K562 (cell line): Measurements from ENCODE around the gene FSCN2. TPM values are rescaled to one million over a fixed set of nuclear protein-coding genes. Genes with fewer than 3 reads are reported as not detected.

Source experiments
- ATAC-seq: fragments of 200-7000 bp; cut with Tn5 transposase; 3 replicates; pipeline ENCODE4 v1.9.1; 2020; ENCODE audit warnings: moderate library complexity
- BruUV-seq: library from RNA; stranded (reverse); fragments of 400-500 nt; replicated peaks from 2 replicates; lab custom pipeline; 2021; lab: Mats Ljungman, UMichigan
- CTCF ChIA-PET: fragments of 300-600 bp; formaldehyde crosslinking; extraction: SDS; loops from one replicate; lab custom pipeline; 2021; ENCODE audit warnings: low intra/inter-chr PET ratio; lab: Yijun Ruan, JAX
- POLR2A ChIA-PET: fragments of 300-600, 350-650 bp; sonication (Branson Sonifier 250); formaldehyde crosslinking; extraction: SDS; loops from one replicate; lab custom pipeline; 2021; ENCODE audit warnings: antibody characterized with exemption, inconsistent platforms; lab: Yijun Ruan, JAX
- DNase-seq, 4 experiments: peaks; one replicate each; pipeline versions ENCODE4 v3.0.0 to v3.0.0-alpha.2; 2011 to 2018; ENCODE audit warnings: low spot score in 3 of 4, mixed read lengths in 3 of 4; ENCODE audit errors: extremely low read depth in 1 of 4
- FAIRE-seq: peaks from 2 replicates; lab custom pipeline; 2011; peaks lifted over from hg19 to GRCh38; lab: Jason Lieb, UNC
- H2AFZ ChIP-seq: 2 replicates; pipeline ENCODE4 v1.6.0; 2011; ENCODE audit warnings: low read depth, low read length, control low read depth, inconsistent platforms
- H3K27ac ChIP-seq: fragments of 200-600 bp; 3 replicates; pipeline ENCODE4 v1.8.0; 2011; ENCODE audit warnings: low read depth, mild to moderate bottlenecking, control low read depth, inconsistent platforms, low read length, moderate library complexity, mixed read lengths; ENCODE audit errors: extremely low read depth
- H3K27me3 ChIP-seq, 2 experiments: fragments of 300-600 bp in 1 of 2; 2 replicates in 1 of 2; 3 replicates in 1 of 2; pipeline versions ENCODE4 v1.6.0 to v1.8.0; 2011; ENCODE audit warnings: inconsistent platforms in 2 of 2, low read length in 2 of 2, mild to moderate bottlenecking in 1 of 2, mixed read lengths in 1 of 2, moderate library complexity in 1 of 2; ENCODE audit not compliant: control insufficient read depth in 2 of 2, insufficient read depth in 2 of 2
- H3K36me3 ChIP-seq: fragments of 300-600 bp; 3 replicates; pipeline ENCODE4 v1.8.0; 2011; ENCODE audit warnings: mild to moderate bottlenecking, low read length, inconsistent platforms; ENCODE audit not compliant: control insufficient read depth, insufficient read depth
- H3K4me1 ChIP-seq, 2 experiments: fragments of 200-600 bp in 1 of 2; replicated peaks in 1 of 2; 2 replicates in 1 of 2; 3 replicates in 1 of 2; pipeline versions ENCODE4 v1.5.1 to v1.8.0; 2011; ENCODE audit warnings: inconsistent platforms in 2 of 2, low read length in 2 of 2, mild to moderate bottlenecking in 1 of 2, mixed read lengths in 1 of 2, moderate library complexity in 1 of 2; ENCODE audit not compliant: control insufficient read depth in 2 of 2, insufficient read depth in 2 of 2
- H3K4me2 ChIP-seq: 2 replicates; pipeline ENCODE4 v1.6.1; 2011; ENCODE audit warnings: low read length, control low read depth, inconsistent platforms, mixed read lengths; ENCODE audit not compliant: insufficient read depth
- H3K4me3 ChIP-seq: fragments of 200-600 bp; sonication (generic), shearing (Covaris generic); 2 replicates; pipeline ENCODE4 v1.5.1; 2016; ENCODE audit warnings: control low read depth, inconsistent platforms
- H3K79me2 ChIP-seq: fragments of 200-600 bp; 3 replicates; pipeline ENCODE4 v1.8.0; 2011; ENCODE audit warnings: low read length, inconsistent platforms; ENCODE audit not compliant: control insufficient read depth, insufficient read depth
- H3K9ac ChIP-seq, 2 experiments: 2 replicates each; pipeline versions ENCODE4 v1.6.0 to v1.6.1; 2011; ENCODE audit warnings: low read depth in 2 of 2, low read length in 2 of 2, control low read depth in 1 of 2, inconsistent platforms in 1 of 2, mild to moderate bottlenecking in 1 of 2, mixed read lengths in 1 of 2; ENCODE audit not compliant: insufficient read depth in 1 of 2
- H3K9me1 ChIP-seq: one replicate; pipeline ENCODE4 v1.6.0; 2011; ENCODE audit warnings: inconsistent platforms, mild to moderate bottlenecking, low read length, moderate library complexity; ENCODE audit not compliant: control insufficient read depth, insufficient read depth
- H3K9me3 ChIP-seq: replicated peaks from 2 replicates; pipeline ENCODE4 v1.5.1; 2011; ENCODE audit warnings: low read depth, low read length, inconsistent platforms; ENCODE audit not compliant: control insufficient read depth, insufficient read depth
- H4K20me1 ChIP-seq: replicated peaks from 2 replicates; pipeline ENCODE4 v1.6.1; 2011; ENCODE audit warnings: low read length, inconsistent platforms, mixed read lengths; ENCODE audit not compliant: control insufficient read depth, insufficient read depth
- ADNP ChIP-seq: fragments of 200-800 bp; sonication (Bioruptor generic); IDR thresholded peaks from 2 replicates; pipeline ENCODE4 v1.6.1; 2016; ENCODE audit warnings: missing genetic modification characterization, missing compliant biosample characterization
- BCL6 ChIP-seq: fragments of 250-450 bp; sonication (Bioruptor Pico); IDR thresholded peaks from 2 replicates; pipeline ENCODE4 v1.4.0; 2020
- FOXP1 ChIP-seq: sonication (generic); formaldehyde crosslinking; IDR thresholded peaks from 2 replicates; pipeline ENCODE4 v1.8.0; 2022; ENCODE audit warnings: mild to moderate bottlenecking, missing genetic modification reagents
- KHSRP ChIP-seq: fragments of 450-650 bp; IDR thresholded peaks from 2 replicates; pipeline ENCODE4 v1.6.1; 2017
- MCM3 ChIP-seq: fragments of 450-650 bp; IDR thresholded peaks from 2 replicates; pipeline ENCODE4 v1.6.1; 2016
- MXI1 ChIP-seq: IDR thresholded peaks from 2 replicates; pipeline ENCODE4 v1.6.1; 2011; ENCODE audit warnings: low read depth, mild to moderate bottlenecking, improper control_type of control experiment, low read length
- PCBP1 ChIP-seq: fragments of 200-400 bp; formaldehyde crosslinking; IDR thresholded peaks from 2 replicates; pipeline ENCODE4 v1.6.1; 2018; ENCODE audit warnings: mild to moderate bottlenecking, low read depth, low read length; ENCODE audit not compliant: poor library complexity, severe bottlenecking
- POLR2G ChIP-seq: fragments of 200-400 bp; formaldehyde crosslinking; IDR thresholded peaks from 2 replicates; pipeline ENCODE4 v1.6.1; 2017; ENCODE audit warnings: low read depth, mild to moderate bottlenecking, antibody characterized with exemption, low read length, moderate library complexity
- PPARD ChIP-seq: fragments of 250-450 bp; sonication (Bioruptor Pico); IDR thresholded peaks from 2 replicates; pipeline ENCODE4 v1.8.0; 2022; ENCODE audit warnings: inconsistent platforms, mild to moderate bottlenecking, moderate library complexity
- RBFOX2 ChIP-seq: fragments of 200-400 bp; formaldehyde crosslinking; IDR thresholded peaks from 2 replicates; pipeline ENCODE4 v1.6.1; 2017; ENCODE audit warnings: low read depth, mild to moderate bottlenecking, low read length, moderate library complexity
- RCOR1 ChIP-seq, 2 experiments: IDR thresholded peaks; 2 replicates each; pipeline ENCODE4 v1.6.1; 2012; ENCODE audit warnings: low read depth in 2 of 2, low read length in 2 of 2, borderline replicate concordance in 1 of 2, improper control_type of control experiment in 1 of 2
- ZNF232 ChIP-seq: sonication (generic); formaldehyde crosslinking; IDR thresholded peaks from 2 replicates; pipeline ENCODE4 v1.8.0; 2022; ENCODE audit warnings: mild to moderate bottlenecking, missing genetic modification reagents
- ZNF699 ChIP-seq: fragments of 250-450 bp; sonication (Bioruptor Pico); IDR thresholded peaks from 2 replicates; pipeline ENCODE4 v1.8.0; 2021; ENCODE audit warnings: mild to moderate bottlenecking, moderate library complexity; ENCODE audit not compliant: insufficient replicate concordance
- WGBS: fragments of 100-300 bp; shearing (Covaris generic); methylation state at CpG from one replicate; pipeline ENCODE4 v1.1.6; 2016; ENCODE audit warnings: low coverage, mixed read lengths; ENCODE audit not compliant: insufficient coverage; ENCODE audit errors: missing lambda C conversion rate; 5-methylcytosine and 5-hydroxymethylcytosine counted together
- in situ Hi-C: fragments of 300-500 bp; cut with MboI; formaldehyde crosslinking; loops from 4 replicates; pipeline ENCODE4 v1.15.0; 2018; ENCODE audit warnings: inconsistent platforms, mixed read lengths
- intact Hi-C: fragments of 100-400 bp; cut with micrococcal nuclease; formaldehyde crosslinking; loops from 2 replicates; pipeline ENCODE4 v1.14.2; 2022
- polyA plus RNA-seq, 8 experiments: library from polyadenylated mRNA; depleted of rRNA in 4 of 8; stranded (reverse) in 5 of 8; unstranded in 3 of 8; fragments of >200 nt; fragmentation: Nextera tagmentation in 2 of 8; fragmentation: Illumina TruSeq in 1 of 8; extraction: Ambion mirVana in 2 of 8; extraction: Trizol in 1 of 8; gene quantifications; 2 replicates each; pipeline versions ENCODE4 v1.2.1 to v1.2.3, GENCODE V29; 2011 to 2014; ENCODE audit warnings: inconsistent platforms in 1 of 8, missing spikeins in 1 of 8
- total RNA-seq, 7 experiments: library from RNA; depleted of rRNA in 6 of 7; stranded (reverse); fragments of >200 nt in 6 of 7; fragmentation: Illumina TruSeq in 2 of 7; extraction: Trizol in 2 of 7; gene quantifications; 2 replicates each; pipeline versions ENCODE4 v1.2.1 to v1.2.3, GENCODE V29; 2011 to 2021; ENCODE audit warnings: low replicate concordance in 1 of 7
- TF ChIP-seq, protein P1 (sequence below): sonication (generic); formaldehyde crosslinking; IDR thresholded peaks from 2 replicates; pipeline ENCODE4 v1.8.0; 2022; ENCODE audit warnings: mild to moderate bottlenecking, missing genetic modification reagents
- TF ChIP-seq, protein P2 (sequence below): fragments of 250-450 bp; sonication (Bioruptor Pico); IDR thresholded peaks from 2 replicates; pipeline ENCODE4 v1.8.0; 2022; ENCODE audit warnings: inconsistent platforms
- TF ChIP-seq, protein P3 (sequence below): fragments of 250-450 bp; sonication (Bioruptor Pico); IDR thresholded peaks from 2 replicates; pipeline ENCODE4 v1.5.0; 2021

The FSCN2 gene
- total and polyA plus RNA-seq, 9 of the 15 experiments (the other 6 are each of a cell fraction or from before 2014, with no cell fraction given) = 0.08 TPM; not detected in 8

DNA sequence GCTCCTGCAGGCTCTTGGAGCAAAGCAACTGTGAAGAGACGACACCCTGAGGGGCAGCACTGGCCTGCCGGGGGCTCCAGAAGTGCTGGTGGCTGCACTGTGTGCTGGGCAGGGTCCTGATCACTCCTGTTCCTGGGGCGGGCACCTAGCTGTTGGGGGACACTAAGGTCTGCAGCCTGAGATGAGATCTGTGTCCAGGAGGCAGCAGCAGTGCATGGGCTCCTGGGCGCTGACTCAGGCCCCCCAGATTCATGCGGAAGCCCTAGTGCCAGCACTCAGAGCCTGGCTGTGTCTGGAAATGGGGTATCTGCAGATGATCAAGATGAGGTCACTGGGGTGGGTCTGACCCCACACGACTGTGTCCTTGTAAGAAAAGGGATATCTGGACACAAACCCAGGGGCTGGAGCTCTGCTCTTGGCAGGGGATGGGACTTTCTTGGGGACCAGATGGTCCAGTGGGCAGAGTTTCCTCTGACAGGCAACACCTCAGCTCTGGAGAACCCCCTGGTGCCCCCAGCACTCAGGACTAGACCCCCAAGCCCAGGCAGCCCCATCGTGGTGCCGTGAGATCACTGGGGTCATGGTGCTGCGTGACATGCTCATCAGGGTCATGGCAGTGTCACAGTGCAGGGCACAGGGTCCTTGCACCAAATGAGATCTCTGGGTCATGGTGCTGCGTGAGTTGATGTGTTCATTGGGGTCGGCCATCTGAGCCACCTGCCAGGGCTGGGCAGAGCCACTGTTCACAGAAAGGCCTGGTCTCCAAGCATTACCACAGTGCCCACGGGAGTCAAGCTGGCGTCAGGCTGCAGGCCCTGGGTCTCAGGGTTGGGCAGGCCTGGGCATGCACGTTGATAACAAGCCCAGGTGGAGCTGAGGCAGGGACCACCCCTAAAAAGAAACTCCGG is 14.5 kb downstream of the FSCN2 start:
- ATAC-seq (no peak), DNase-seq (no peak), FAIRE-seq (no peak)
- intact Hi-C loops (no loop called here), in situ Hi-C loops (no loop called here)
- 79% methylated on average over 15 of the region's 15 CpGs for WGBS
- BruUV-seq = no TSS peak
- peaks cover 0 to 49% of the 10 kb centered on the region in 2 experiments; a peak in 1 of 5 replicates for H3K4me1 ChIP-seq
- H3K9me3 ChIP-seq = no peaks in the 10 kb centered on the region
- CTCF ChIA-PET = no interaction called here
- no peak overlapping the region for H3K4me2 ChIP-seq
- peak overlapping the region in 1 of 2 experiments; percentile 76; a peak in 1 of 4 replicates for H3K9ac ChIP-seq
- H4K20me1 ChIP-seq = peaks cover 9% of the 10 kb centered on the region; the same call in 1 of the 2 replicates
- no peak overlapping the region for H3K4me3 ChIP-seq
- H3K36me3 ChIP-seq = peaks cover 79% of the 10 kb centered on the region; the same call in 2 of the 3 replicates
- H2AFZ ChIP-seq = no peak overlapping the region
- H3K9me1 ChIP-seq = no peaks in the 10 kb centered on the region
- no peaks in the 10 kb centered on the region for H3K79me2 ChIP-seq
- H3K27ac ChIP-seq = no peak overlapping the region
- TF ChIP-seq, protein P1, sequence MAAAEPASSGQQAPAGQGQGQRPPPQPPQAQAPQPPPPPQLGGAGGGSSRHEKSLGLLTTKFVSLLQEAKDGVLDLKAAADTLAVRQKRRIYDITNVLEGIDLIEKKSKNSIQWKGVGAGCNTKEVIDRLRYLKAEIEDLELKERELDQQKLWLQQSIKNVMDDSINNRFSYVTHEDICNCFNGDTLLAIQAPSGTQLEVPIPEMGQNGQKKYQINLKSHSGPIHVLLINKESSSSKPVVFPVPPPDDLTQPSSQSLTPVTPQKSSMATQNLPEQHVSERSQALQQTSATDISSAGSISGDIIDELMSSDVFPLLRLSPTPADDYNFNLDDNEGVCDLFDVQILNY = no peak
- TF ChIP-seq PCBP1 (no peak), MXI1 (no peak), BCL6 (CRISPR knock-in tag) (no peak), FOXP1 (CRISPR knock-in tag) (no peak), RBFOX2 (peak; percentile 8; the same call in 1 of the 2 replicates), PPARD (CRISPR knock-in tag) (no peak), RCOR1 (IDR thresholded peaks at IDR 0.05; ENCODE audit: borderline replicate concordance in 1 of 2, low read depth in 2 of 2, low read length in 2 of 2) (no peak), ZNF232 (CRISPR knock-in tag) (no peak), ZNF699 (CRISPR knock-in tag) (no peak), KHSRP (no peak), ADNP (tag) (no peak), MCM3 (no peak), POLR2G (peak; percentile 19; the same call in 1 of the 2 replicates)
- TF ChIP-seq, protein P2, sequence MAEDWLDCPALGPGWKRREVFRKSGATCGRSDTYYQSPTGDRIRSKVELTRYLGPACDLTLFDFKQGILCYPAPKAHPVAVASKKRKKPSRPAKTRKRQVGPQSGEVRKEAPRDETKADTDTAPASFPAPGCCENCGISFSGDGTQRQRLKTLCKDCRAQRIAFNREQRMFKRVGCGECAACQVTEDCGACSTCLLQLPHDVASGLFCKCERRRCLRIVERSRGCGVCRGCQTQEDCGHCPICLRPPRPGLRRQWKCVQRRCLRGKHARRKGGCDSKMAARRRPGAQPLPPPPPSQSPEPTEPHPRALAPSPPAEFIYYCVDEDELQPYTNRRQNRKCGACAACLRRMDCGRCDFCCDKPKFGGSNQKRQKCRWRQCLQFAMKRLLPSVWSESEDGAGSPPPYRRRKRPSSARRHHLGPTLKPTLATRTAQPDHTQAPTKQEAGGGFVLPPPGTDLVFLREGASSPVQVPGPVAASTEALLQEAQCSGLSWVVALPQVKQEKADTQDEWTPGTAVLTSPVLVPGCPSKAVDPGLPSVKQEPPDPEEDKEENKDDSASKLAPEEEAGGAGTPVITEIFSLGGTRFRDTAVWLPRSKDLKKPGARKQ (CRISPR knock-in tag) = no peak
- TF ChIP-seq, protein P3, sequence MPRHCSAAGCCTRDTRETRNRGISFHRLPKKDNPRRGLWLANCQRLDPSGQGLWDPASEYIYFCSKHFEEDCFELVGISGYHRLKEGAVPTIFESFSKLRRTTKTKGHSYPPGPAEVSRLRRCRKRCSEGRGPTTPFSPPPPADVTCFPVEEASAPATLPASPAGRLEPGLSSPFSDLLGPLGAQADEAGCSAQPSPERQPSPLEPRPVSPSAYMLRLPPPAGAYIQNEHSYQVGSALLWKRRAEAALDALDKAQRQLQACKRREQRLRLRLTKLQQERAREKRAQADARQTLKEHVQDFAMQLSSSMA (CRISPR knock-in tag) = no peak
- POLR2A ChIA-PET = interaction anchor here (0.6 to 2.5 kb wide), 5 partner anchors 9 to 449 kb away, joined by 3 to 12 read pairs (median 3); partner anchors contain the start of gene FAAP100
- no peaks in the 10 kb centered on the region for H3K27me3 ChIP-seq
